ENCODE measurements around the gene MEG3. TPM values are rescaled to one million over a fixed set of nuclear protein-coding genes. Genes with fewer than 3 reads are reported as not detected.

MEG3 gene
- total and polyA plus RNA-seq, 2 donors = 12.6 to 103 TPM

DNA sequence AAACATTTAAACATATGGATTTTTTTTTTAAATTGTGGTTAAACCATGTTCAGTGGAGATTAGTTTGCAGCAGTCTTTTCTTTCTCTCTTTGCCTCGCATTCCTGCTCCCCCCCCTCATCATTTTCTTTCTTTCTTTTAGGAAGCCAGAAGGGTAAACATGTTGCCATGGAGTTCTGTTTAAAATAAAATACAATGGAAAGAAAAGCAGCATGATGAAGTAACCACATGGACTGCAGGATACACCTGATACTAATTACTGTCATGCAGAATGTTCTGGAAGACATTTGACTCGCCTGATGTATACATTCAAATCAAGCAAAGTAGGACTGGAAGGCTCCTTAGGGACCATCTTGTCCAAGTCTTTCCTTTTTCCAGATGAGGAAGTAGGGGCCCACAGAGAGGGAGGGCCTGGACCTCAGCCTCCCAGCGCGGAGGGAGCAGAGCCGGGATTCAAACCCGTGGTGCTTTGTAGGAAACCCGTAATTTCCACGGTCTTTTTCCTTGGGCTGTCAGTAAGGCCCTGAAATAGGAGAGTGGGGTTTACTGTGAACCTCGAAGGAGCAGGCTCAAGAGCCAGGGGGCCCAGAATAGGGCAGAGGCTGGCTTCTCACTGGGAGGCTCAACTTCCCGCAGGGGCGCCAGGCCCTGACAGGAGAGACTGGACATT, 2.4 kb upstream of the MEG3 start:
- Histone ChIP-seq H3K9me3 (ENCODE audit: control insufficient read depth in 2 of 2, insufficient read depth in 1 of 2, low read length in 1 of 2) (peaks cover 5 to 26% of the 10 kb centered on the region in 2 donors), H3K27ac (ENCODE audit: low read depth in 1 of 2, low read length in 1 of 2) (peak overlapping the region in 1 of 2 donors; percentile 66), H3K4me1 (ENCODE audit: control insufficient read depth in 2 of 2, insufficient read depth in 2 of 2, low read length in 2 of 2) (peaks cover 0 to 18% of the 10 kb centered on the region in 2 donors), H3K27me3 (ENCODE audit: control insufficient read depth in 2 of 2, insufficient read depth in 1 of 2, low read length in 1 of 2) (peaks cover 12 to 51% of the 10 kb centered on the region in 2 donors), H3K36me3 (ENCODE audit: control insufficient read depth in 2 of 2, insufficient read depth in 2 of 2, low read length in 1 of 2) (no peaks in the 10 kb centered on the region), H3K4me3 (ENCODE audit: low read length in 2 of 2) (no peak overlapping the region)
- DNase-seq (ENCODE audit: low read depth in 6 of 9, low spot score in 9 of 9) = no peak
- WGBS = 80% methylated on average over 11 of the region's 11 CpGs

DNA sequence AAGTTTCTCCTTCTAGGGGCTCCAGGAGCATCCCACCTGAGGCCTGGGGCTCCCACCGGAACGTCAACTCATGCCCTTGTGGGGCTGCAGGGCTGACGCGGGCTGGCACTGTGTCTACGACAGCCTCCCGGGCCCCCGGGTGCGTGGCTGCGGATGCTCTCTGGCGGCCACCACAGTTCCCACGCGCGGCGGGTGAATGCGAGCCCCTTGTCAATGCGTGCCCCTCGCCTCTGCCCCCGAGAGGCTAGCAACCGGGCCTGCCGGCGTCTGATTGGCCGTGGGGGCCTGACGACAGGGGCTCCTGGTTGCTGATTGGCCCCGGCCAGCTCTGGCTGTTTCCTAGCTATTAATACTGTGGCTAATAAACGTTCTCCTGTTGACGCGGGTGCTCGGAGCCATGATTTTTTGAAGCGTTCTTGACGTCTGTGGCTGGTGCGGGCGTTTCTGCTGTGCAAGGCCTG, 1.8 kb upstream of the MEG3 start:
- peaks cover 5 to 30% of the 10 kb centered on the region in 2 donors for H3K9me3 ChIP-seq (ENCODE audit: control insufficient read depth in 2 of 2, insufficient read depth in 1 of 2, low read length in 1 of 2)
- H3K4me3 ChIP-seq (ENCODE audit: low read length in 2 of 2) = no peak overlapping the region
- H3K36me3 ChIP-seq (ENCODE audit: control insufficient read depth in 2 of 2, insufficient read depth in 2 of 2, low read length in 1 of 2) = no peaks in the 10 kb centered on the region
- peak in 1 of 9 donors; percentile 23 for DNase-seq (ENCODE audit: low read depth in 6 of 9, low spot score in 9 of 9)
- 59% methylated on average over 32 of the region's 32 CpGs for WGBS
- H3K27me3 ChIP-seq (ENCODE audit: control insufficient read depth in 2 of 2, insufficient read depth in 1 of 2, low read length in 1 of 2) = peaks cover 12 to 51% of the 10 kb centered on the region in 2 donors
- H3K4me1 ChIP-seq (ENCODE audit: control insufficient read depth in 2 of 2, insufficient read depth in 2 of 2, low read length in 2 of 2) = peaks cover 0 to 18% of the 10 kb centered on the region in 2 donors
- peak overlapping the region in 1 of 2 donors; percentile 66 for H3K27ac ChIP-seq (ENCODE audit: low read depth in 1 of 2, low read length in 1 of 2)

- WGBS = 55% methylated on average over 36 of the region's 36 CpGs
- no peak for DNase-seq (ENCODE audit: low read depth in 6 of 9, low spot score in 9 of 9)
- peaks cover 0 to 18% of the 10 kb centered on the region in 2 donors for H3K4me1 ChIP-seq (ENCODE audit: control insufficient read depth in 2 of 2, insufficient read depth in 2 of 2, low read length in 2 of 2)
- H3K9me3 ChIP-seq (ENCODE audit: control insufficient read depth in 2 of 2, insufficient read depth in 1 of 2, low read length in 1 of 2) = peaks cover 5 to 30% of the 10 kb centered on the region in 2 donors
- peaks cover 12 to 51% of the 10 kb centered on the region in 2 donors for H3K27me3 ChIP-seq (ENCODE audit: control insufficient read depth in 2 of 2, insufficient read depth in 1 of 2, low read length in 1 of 2)
- no peaks in the 10 kb centered on the region for H3K36me3 ChIP-seq (ENCODE audit: control insufficient read depth in 2 of 2, insufficient read depth in 2 of 2, low read length in 1 of 2)
- H3K27ac ChIP-seq (ENCODE audit: low read depth in 1 of 2, low read length in 1 of 2) = no peak overlapping the region
- no peak overlapping the region for H3K4me3 ChIP-seq (ENCODE audit: low read length in 2 of 2)
Observed at GRCh38 chr14:100824901-100825712, 811 bp upstream of the MEG3 start.

DNA sequence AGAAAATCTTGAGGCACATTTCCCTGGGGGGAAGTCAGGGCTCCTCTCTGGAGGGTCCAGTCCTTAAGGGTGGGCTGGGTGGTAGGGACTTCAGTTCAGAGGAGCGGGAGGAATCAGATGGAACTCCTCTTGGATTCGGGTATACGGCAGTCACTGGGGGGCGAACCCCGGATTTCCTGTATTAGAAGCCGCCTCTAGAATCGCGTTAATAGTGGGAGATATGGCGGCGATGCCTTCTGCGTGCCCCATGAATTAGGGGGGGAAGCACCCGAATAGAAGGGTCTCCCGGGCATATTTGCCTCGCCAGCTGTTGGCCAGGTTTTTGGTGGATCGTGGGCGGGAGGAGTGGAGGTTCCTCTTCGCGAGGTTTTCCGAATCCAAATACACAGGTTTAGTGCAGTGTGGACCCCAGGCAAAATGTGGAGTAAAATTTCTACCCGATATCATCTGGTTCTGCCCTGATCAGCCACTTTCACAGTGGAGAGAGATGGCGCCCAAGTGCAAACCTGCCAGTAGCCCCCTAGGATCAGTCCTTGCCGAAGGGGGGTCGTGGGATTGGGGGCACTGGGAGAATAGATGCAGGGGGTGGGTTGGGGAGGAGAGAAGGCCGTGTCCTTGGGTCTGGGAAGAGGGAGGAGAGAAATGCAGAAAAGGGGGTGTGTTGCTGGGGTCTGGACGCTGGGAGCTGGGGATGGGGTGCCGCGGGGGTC, 628 bp downstream of the MEG3 start:
- DNase-seq (ENCODE audit: low read depth in 6 of 9, low spot score in 9 of 9) = no peak
- Histone ChIP-seq H3K27me3 (ENCODE audit: control insufficient read depth in 2 of 2, insufficient read depth in 1 of 2, low read length in 1 of 2) (peaks cover 12 to 51% of the 10 kb centered on the region in 2 donors), H3K4me1 (ENCODE audit: control insufficient read depth in 2 of 2, insufficient read depth in 2 of 2, low read length in 2 of 2) (peaks cover 0 to 15% of the 10 kb centered on the region in 2 donors), H3K36me3 (ENCODE audit: control insufficient read depth in 2 of 2, insufficient read depth in 2 of 2, low read length in 1 of 2) (no peaks in the 10 kb centered on the region), H3K27ac (ENCODE audit: low read depth in 1 of 2, low read length in 1 of 2) (no peak overlapping the region), H3K9me3 (ENCODE audit: control insufficient read depth in 2 of 2, insufficient read depth in 1 of 2, low read length in 1 of 2) (peaks cover 5 to 30% of the 10 kb centered on the region in 2 donors), H3K4me3 (ENCODE audit: low read length in 2 of 2) (peak overlapping the region in 1 of 2 donors; percentile 14)
- 49% methylated on average over 27 of the region's 27 CpGs for WGBS

DNA sequence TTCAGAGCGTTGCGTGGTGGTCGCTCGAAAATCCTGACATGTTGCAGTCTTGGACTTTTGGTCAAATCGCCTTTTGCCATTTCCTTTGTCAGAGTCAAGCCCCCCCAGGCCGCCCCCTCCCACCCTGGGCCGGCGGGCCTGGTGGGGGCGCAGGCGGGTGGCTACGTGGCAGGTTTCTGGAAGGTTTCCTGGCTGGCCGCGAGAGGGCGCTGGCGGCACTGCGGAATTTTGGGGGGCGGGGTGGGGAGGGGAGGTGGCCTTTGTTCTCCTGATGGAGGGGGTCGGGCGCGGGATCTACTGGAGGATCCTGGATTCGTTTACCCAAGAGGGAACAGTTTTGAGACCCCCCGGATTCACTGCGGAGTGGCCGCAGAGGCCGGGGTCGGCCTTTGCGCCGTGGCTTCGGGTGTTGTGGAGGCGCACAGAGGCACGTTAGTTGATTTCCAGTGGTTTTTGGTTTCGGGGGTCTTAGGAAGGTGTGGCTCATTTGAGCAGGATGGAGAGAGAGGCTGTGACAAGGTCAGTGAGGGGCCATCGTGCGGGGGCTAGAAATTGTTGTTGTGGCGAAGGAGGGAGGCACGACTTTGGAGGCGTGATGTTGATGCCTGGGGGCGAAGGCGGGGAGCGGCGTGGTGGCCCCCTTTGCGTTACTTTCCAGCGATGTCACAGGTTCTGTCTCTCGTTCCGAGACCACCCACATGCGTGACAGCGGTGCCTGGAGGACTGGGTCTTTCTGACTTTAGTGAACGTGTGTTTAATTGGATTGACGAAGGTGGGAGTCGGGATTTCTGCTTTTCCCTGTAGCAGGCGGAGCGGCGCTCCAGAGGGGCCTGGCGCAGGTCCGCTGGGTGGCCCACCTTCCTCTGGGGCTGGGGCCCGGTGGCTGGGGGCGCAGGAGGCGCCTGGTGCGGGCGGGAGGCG, 1.4 kb downstream of the MEG3 start:
- H3K4me3 ChIP-seq (ENCODE audit: low read length in 2 of 2) = peak overlapping the region in 1 of 2 donors; percentile 14
- DNase-seq (ENCODE audit: low read depth in 6 of 9, low spot score in 9 of 9) = no peak
- WGBS = 63% methylated on average over 61 of the region's 61 CpGs
- H3K9me3 ChIP-seq (ENCODE audit: control insufficient read depth in 2 of 2, insufficient read depth in 1 of 2, low read length in 1 of 2) = peaks cover 5 to 30% of the 10 kb centered on the region in 2 donors
- no peaks in the 10 kb centered on the region for H3K36me3 ChIP-seq (ENCODE audit: control insufficient read depth in 2 of 2, insufficient read depth in 2 of 2, low read length in 1 of 2)
- H3K4me1 ChIP-seq (ENCODE audit: control insufficient read depth in 2 of 2, insufficient read depth in 2 of 2, low read length in 2 of 2) = peaks cover 0 to 15% of the 10 kb centered on the region in 2 donors
- H3K27ac ChIP-seq (ENCODE audit: low read depth in 1 of 2, low read length in 1 of 2) = no peak overlapping the region
- peaks cover 12 to 50% of the 10 kb centered on the region in 2 donors for H3K27me3 ChIP-seq (ENCODE audit: control insufficient read depth in 2 of 2, insufficient read depth in 1 of 2, low read length in 1 of 2)

- DNase-seq (ENCODE audit: low read depth in 6 of 9, low spot score in 9 of 9) = no peak
- 83% methylated on average over 26 of the region's 26 CpGs for WGBS
Observed at GRCh38 chr14:100828031-100828769, 2.3 kb downstream of the MEG3 start.

DNA sequence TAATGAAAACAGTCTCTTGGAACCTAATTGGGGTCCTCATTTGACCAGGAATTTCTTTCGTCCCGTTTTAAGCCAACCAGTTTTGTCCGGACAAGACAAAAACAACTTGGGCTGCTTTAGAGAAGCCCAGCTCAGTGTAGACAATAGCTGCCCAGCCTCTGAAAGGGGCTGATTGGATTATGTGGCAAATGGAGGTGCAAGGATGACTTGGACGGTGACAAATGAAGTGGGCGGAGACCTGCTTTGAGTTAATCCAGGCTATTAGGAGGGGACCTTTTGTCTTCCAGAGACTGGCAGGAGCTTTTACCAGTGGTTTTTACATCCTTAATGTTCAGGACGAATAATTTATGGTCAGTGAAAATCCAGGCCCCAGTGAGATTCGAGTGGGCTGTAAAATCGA, 4.8 kb downstream of the MEG3 start:
- Histone ChIP-seq H3K9me3 (ENCODE audit: control insufficient read depth in 2 of 2, insufficient read depth in 1 of 2, low read length in 1 of 2) (peaks cover 5 to 28% of the 10 kb centered on the region in 2 donors), H3K36me3 (ENCODE audit: control insufficient read depth in 2 of 2, insufficient read depth in 2 of 2, low read length in 1 of 2) (no peaks in the 10 kb centered on the region), H3K4me1 (ENCODE audit: control insufficient read depth in 2 of 2, insufficient read depth in 2 of 2, low read length in 2 of 2) (no peaks in the 10 kb centered on the region), H3K27me3 (ENCODE audit: control insufficient read depth in 2 of 2, insufficient read depth in 1 of 2, low read length in 1 of 2) (peaks cover 3 to 25% of the 10 kb centered on the region in 2 donors), H3K27ac (ENCODE audit: low read depth in 1 of 2, low read length in 1 of 2) (no peak overlapping the region), H3K4me3 (ENCODE audit: low read length in 2 of 2) (no peak overlapping the region)
- 94% methylated on average over 8 of the region's 8 CpGs for WGBS
- DNase-seq (ENCODE audit: low read depth in 6 of 9, low spot score in 9 of 9) = no peak

More at GRCh38 chr14:100828031-100828769, 2.3 kb downstream of the MEG3 start:
- Histone ChIP-seq H3K27me3 (ENCODE audit: control insufficient read depth in 2 of 2, insufficient read depth in 1 of 2, low read length in 1 of 2) (peaks cover 12 to 47% of the 10 kb centered on the region in 2 donors), H3K27ac (ENCODE audit: low read depth in 1 of 2, low read length in 1 of 2) (no peak overlapping the region), H3K9me3 (ENCODE audit: control insufficient read depth in 2 of 2, insufficient read depth in 1 of 2, low read length in 1 of 2) (peaks cover 5 to 30% of the 10 kb centered on the region in 2 donors), H3K36me3 (ENCODE audit: control insufficient read depth in 2 of 2, insufficient read depth in 2 of 2, low read length in 1 of 2) (no peaks in the 10 kb centered on the region), H3K4me3 (ENCODE audit: low read length in 2 of 2) (no peak overlapping the region), H3K4me1 (ENCODE audit: control insufficient read depth in 2 of 2, insufficient read depth in 2 of 2, low read length in 2 of 2) (peaks cover 0 to 15% of the 10 kb centered on the region in 2 donors)
